ENCODE measurements around the gene ENPP7.

The ENPP7 gene

GRCh38 chr17:79732254-79732653 is 1.5 kb downstream of the ENPP7 start:
- no peak for DNase-seq (ENCODE audit: low read depth in 3 of 3)

GRCh38 chr17:79732804-79733691 is 2.3 kb downstream of the ENPP7 start:
- no peak for DNase-seq (ENCODE audit: low read depth in 3 of 3)

GRCh38 chr17:79733692-79734070 is 2.9 kb downstream of the ENPP7 start:
- DNase-seq (ENCODE audit: low read depth in 3 of 3), result no peak

GRCh38 chr17:79735096-79735495 is 4.4 kb downstream of the ENPP7 start:
- no peak for DNase-seq (ENCODE audit: low read depth in 3 of 3)

- no peak for DNase-seq (ENCODE audit: low read depth in 3 of 3)
These were observed 6.5 kb downstream of the ENPP7 start for GRCh38 chr17:79737046-79737921.

- DNase-seq (ENCODE audit: low read depth in 3 of 3), result no peak
These were observed 7.3 kb downstream of the ENPP7 start for GRCh38 chr17:79737922-79738578.

- no peak for DNase-seq (ENCODE audit: low read depth in 3 of 3)
These were observed 7.9 kb downstream of the ENPP7 start for GRCh38 chr17:79738643-79739042.

- DNase-seq (ENCODE audit: low read depth in 3 of 3), result no peak
These were observed 8.7 kb downstream of the ENPP7 start for GRCh38 chr17:79739148-79740062.

GRCh38 chr17:79740413-79740812 is 9.7 kb downstream of the ENPP7 start:
- DNase-seq (ENCODE audit: low read depth in 3 of 3), result no peak

GRCh38 chr17:79741401-79741750 is 10.6 kb downstream of the ENPP7 start:
- DNase-seq (ENCODE audit: low read depth in 3 of 3), result no peak

GRCh38 chr17:79741751-79742588 is 11.2 kb downstream of the ENPP7 start:
- DNase-seq (ENCODE audit: low read depth in 3 of 3), result peak; percentile 30 to 60 (median 59)

- DNase-seq (ENCODE audit: low read depth in 3 of 3), result no peak
These were observed 11.8 kb downstream of the ENPP7 start for GRCh38 chr17:79742589-79742918.

GRCh38 chr17:79742951-79743476 is 12.3 kb downstream of the ENPP7 start:
- DNase-seq (ENCODE audit: low read depth in 3 of 3), result no peak

- DNase-seq (ENCODE audit: low read depth in 3 of 3), result no peak
These were observed 12.9 kb downstream of the ENPP7 start for GRCh38 chr17:79743614-79744013.

- DNase-seq (ENCODE audit: low read depth in 3 of 3), result no peak
These were observed 14.9 kb downstream of the ENPP7 start for GRCh38 chr17:79745641-79746105.

GRCh38 chr17:79746889-79747507 is 16.3 kb downstream of the ENPP7 start:
- DNase-seq (ENCODE audit: low read depth in 3 of 3), result no peak

- no peak for DNase-seq (ENCODE audit: low read depth in 3 of 3)
These were observed 17.0 kb downstream of the ENPP7 start for GRCh38 chr17:79747508-79748294.

- DNase-seq (ENCODE audit: low read depth in 3 of 3), result no peak
These were observed 17.8 kb downstream of the ENPP7 start for GRCh38 chr17:79748295-79749099.

Data from stimulated activated CD4-positive, alpha-beta T cell treated with anti-CD3 and anti-CD28 coated beads, TNF-alpha, amount 100 ng/mL, for 48 hours (primary cell).